ENCODE data around the gene GNAI2.
"Not testable (repeated sequence)": the region's sequence is repeated elsewhere in the genome, so short reads cannot be mapped to it uniquely, and the experiment has no call there.

GNAI2 gene

GRCh38 chr3:50243543-50243895 is 7.5 kb downstream of the GNAI2 start:
- no peak for DNase-seq (ENCODE audit: low read depth in 3 of 3, low spot score in 1 of 3)

DNA sequence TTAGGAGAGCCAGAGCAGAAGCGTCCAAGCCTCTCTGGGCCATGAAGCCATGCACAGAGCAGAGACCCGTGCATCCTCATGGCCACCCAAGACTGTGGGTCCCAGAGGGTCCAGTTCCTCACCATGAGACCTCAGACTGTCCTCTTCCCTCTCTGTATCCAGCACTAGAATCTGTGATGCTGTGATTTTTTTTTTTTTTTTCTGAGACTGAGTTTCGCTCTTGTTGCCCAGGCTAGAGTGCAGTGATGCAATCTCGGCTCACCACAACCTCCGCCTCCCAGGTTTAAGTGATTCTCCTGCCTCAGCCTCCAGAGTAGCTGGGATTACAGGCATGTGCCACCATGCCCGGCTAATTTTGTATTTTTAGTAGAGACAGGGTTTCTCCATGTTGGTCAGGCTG is 8.8 kb downstream of the GNAI2 start:
- not testable (repeated sequence) for DNase-seq (ENCODE audit: low read depth in 3 of 3, low spot score in 1 of 3)

DNA sequence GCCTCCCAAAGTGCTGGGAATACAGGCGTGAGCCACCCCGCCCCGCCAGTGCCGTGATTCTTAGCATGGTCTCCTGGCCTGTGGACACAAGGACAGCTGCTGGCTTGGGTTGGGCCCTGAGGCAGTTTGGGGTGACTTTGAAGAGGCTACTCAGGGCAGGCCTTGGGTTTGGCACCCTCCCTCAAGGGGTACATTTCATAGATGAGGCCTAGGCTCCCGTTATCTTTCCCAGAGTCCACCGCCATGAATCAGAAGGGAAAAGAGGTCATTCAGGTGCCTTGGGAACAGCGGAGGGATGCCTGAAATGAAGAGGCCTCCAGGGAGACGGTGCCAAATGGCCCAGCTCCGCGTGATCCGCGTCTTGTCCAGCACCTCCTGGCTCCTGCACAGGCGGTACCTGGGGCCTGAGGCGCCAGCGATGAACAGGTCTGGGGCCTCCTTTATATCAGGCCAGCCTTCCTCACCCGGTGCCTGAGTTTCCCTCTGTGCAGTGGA is 9.3 kb downstream of the GNAI2 start:
- no peak for DNase-seq (ENCODE audit: low read depth in 3 of 3, low spot score in 1 of 3)

- peak; percentile 83 to 98 (median 88) for DNase-seq (ENCODE audit: low read depth in 3 of 3, low spot score in 1 of 3)
Measured at GRCh38 chr3:50245831-50246516, 10.0 kb downstream of the GNAI2 start.

DNA sequence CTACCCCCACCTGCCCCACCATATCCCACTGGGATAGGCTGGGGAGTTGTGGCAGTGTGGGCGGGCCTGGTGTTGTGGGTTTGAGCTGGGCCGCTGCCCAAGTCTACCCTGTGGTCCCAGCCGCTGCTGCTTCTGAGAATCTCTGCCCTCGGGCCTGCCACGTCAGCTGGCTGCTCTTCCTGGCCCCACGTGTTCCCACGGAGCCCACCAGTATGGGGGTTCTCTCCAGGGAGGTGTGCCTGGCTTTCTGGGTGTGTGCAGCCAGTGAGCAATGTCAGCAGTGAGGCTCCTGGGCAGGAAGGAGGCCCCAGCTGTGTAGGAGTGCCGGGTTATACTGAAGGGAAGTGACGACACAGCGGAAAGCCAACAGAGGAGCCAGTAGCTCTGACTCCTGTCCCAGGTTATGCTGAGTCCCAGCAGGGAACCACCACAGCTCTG is 10.5 kb downstream of the GNAI2 start:
- DNase-seq (ENCODE audit: low read depth in 3 of 3, low spot score in 1 of 3) = peak; percentile 51 to 58 (median 54)

DNA sequence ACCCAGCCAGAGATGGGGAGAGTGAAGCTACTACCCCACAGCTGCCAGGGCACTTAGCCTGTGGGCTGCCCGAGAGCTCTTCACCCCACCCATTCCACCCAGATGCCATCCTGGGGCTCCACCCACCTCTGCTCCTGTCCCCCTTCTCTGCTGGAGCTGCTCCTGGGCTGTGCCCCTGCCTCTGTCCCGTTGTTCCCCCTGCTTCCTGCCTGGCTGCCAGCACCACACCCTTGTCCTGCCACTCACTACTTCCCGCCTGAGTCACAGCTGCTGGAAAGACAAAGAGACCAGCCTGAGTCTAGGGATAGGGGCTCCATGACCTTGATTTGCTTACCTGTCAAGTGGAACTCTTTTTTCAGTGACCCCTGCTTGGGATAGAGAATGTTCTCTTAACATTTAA is 12.4 kb downstream of the GNAI2 start:
- no peak for DNase-seq (ENCODE audit: low read depth in 3 of 3, low spot score in 1 of 3)

DNA sequence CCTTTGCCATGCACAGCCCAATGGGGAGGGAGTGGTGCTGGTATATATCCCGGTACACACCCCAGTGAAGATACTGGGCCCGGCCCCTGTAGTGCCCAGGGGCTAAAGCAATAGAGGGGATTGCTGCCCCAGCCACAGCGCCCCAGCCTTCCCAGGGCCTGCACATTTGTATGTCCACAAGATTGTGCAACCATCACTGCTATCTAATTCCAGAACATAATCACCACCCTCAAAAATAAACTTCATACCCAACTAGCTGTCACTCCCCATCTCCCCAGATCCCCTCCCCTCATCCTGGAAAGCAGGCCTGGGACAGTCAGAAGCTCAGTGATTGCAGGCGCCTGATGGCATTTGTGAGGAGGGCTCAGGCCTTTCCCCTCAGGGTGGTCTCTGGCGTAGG is 13.5 kb downstream of the GNAI2 start:
- no peak for DNase-seq (ENCODE audit: low read depth in 3 of 3, low spot score in 1 of 3)

- no peak for DNase-seq (ENCODE audit: low read depth in 3 of 3, low spot score in 1 of 3)
Measured at GRCh38 chr3:50250514-50250913, 14.5 kb downstream of the GNAI2 start.

- DNase-seq (ENCODE audit: low read depth in 3 of 3, low spot score in 1 of 3) = no peak
Measured at GRCh38 chr3:50251220-50251619, 15.2 kb downstream of the GNAI2 start.

DNA sequence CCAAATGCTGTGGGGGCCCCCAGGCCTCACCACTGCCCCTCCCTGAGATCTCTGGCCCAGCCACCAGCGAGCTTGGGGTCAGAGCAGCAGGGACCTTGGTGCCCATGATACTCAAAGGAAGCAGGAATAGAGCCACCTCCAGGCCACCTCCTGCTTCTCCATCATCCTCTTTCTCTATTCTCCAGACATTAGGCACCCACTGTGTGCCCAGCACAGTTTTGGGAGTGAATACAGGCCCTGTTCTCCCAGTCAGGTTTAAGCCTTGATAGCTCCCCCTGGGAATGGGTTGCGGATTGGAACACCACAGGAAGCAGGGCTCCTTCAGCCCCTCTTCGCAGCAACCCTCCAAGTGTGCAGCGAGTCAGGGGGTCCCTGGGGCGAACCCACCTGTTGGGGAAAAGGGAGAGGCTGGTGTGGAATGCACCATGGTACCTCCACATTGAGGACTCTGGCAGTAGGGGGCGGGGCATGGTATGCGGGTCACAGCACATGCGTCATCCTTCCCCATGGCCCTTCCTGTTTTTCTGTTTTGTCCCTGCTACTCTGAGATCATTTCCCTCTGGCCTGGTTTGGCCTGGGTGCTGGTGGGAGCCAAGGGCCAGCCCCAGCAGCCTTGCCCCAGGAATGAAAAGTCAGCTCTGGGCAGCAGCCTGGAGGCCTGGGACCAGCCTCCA is 18.7 kb downstream of the GNAI2 start:
- no peak for DNase-seq (ENCODE audit: low read depth in 3 of 3, low spot score in 1 of 3)

GRCh38 chr3:50255251-50255615 is 19.2 kb downstream of the GNAI2 start:
- no peak for DNase-seq (ENCODE audit: low read depth in 3 of 3, low spot score in 1 of 3)

DNA sequence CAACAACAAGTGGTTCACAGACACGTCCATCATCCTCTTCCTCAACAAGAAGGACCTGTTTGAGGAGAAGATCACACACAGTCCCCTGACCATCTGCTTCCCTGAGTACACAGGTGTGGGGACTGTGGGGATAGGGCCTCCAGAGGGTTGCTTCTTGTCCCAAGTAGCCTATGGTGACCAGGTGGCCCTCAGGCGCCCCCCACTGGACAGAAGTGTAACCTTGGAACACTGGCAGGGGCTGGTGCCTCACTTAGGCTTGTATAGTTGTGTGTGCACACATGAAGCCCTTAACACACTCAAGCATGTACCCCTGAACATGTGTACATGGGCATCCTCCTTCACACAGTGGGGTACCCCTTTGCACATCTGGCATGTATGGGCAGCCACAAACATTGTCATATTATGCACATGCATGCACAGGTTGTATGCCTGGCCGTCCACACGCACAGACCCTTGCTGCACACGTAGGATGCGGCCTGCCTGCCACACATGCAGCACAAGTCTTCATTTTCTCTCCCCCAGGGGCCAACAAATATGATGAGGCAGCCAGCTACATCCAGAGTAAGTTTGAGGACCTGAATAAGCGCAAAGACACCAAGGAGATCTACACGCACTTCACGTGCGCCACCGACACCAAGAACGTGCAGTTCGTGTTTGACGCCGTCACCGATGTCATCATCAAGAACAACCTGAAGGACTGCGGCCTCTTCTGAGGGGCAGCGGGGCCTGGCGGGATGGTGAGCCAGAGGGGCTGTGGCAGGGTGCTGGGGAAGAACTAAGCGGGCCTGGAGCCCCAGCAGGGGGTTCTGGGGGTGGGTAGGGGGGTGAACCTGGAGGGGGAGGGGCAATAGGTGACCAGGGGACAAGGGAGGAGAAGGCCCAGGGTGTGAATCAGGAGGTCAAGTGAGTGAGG is 21.2 kb downstream of the GNAI2 start:
- DNase-seq (ENCODE audit: low read depth in 3 of 3, low spot score in 1 of 3) = no peak

DNA sequence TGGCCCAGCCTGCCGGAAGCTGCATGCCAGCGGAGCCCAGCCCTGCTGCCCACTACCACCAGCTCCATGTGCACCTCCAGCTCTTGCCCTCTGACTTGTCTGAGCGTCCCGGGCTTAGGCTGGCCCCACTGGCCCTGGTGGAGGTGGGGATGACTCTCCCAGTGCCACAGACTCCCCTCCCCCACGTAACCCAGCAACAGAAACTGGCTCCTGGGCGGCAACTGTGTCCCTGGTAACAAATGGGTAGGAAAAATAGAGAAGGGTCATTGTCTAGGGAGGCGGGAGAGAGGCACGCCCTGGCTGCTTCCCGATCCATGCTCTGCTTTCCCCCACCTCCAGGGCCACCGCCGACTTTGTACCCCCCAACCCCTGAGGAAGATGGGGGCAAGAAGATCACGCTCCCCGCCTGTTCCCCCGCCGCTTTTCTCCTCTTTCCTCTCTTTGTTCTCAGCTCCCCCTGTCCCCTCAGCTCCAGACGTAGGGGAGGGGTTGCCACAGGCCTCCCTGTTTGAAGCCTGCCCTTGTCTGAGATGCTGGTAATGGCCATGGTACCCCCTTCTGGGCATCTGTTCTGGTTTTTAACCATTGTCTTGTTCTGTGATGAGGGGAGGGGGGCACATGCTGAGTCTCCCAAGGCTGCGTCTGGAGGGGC is 22.2 kb downstream of the GNAI2 start:
- no peak for DNase-seq (ENCODE audit: low read depth in 3 of 3, low spot score in 1 of 3)

DNA sequence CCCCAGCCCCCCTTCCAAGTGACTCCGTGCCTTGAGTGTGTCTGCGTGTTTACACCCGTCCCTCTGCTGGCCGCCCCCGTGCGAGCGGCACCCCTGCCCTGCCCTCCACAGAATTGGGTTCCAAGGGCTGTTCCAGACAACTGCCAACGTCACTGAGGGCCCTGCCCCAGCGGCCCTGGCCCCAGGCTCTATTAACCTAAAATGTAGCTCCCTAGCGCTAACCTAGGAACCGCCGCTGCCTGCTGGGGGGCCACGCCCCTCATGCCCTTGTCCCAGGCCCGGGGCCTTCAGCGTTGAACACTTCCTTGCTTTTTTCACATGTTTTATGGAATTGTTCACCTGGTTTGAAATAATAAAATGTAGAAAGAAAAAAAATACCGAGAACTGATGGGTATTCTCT is 23.0 kb downstream of the GNAI2 start:
- DNase-seq (ENCODE audit: low read depth in 3 of 3, low spot score in 1 of 3) = no peak

DNA sequence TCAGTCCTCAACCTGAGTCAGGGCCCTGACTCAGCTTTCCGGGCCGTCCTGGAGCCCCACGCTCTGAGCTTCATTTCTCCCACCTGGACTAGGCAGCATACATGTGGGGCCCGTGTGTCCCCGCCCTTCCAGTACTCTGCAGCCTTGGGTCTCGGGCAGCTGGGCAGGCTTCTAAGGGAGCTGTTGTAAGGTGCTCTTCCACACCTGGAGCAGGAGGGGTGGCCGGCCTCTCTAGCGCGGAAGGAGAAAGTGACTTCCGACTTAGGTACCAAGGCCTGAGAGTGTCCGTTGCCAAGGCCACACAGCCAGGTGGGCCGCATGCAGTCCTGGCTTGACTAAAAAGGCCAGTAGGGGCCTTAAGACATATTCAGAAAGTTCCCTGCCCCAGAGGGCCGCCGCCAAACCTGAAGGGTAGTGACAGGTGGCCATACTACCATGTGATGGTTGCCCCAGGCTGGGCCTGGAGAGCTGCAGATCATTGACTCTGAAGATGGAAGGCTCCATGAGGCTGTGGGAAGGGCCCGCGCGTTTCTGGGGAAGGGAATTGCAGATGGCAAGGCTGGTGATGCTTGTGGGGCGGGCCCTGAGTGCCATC is 23.5 kb downstream of the GNAI2 start:
- no peak for DNase-seq (ENCODE audit: low read depth in 3 of 3, low spot score in 1 of 3)

- DNase-seq (ENCODE audit: low read depth in 3 of 3, low spot score in 1 of 3) = peak; percentile 40 to 80 (median 61)
Measured at GRCh38 chr3:50260027-50260941, 24.3 kb downstream of the GNAI2 start.

DNA sequence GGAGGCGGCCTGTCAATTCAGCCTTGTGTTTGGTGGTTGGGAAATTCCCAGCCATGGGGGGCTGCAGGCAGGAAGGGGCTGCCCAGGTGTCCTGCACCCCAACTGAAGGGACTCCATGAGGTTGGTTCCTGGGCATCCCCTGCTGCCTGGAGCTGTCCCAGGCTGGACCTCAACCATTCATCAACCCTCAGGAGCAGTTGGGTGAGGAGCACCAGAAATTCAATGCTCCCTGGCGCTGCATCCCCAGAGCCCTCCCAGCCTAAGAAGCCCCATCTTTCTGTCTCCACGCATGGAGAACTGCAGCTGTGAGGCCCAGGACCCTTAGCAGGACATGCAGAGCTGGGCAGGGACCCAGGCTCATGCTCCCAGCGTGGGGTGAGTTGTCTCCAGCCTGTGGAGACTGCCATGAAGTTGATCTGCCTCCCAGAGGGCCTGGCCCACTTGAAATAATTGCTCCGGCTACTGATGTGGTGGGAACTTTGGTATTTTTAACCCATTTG is 25.0 kb downstream of the GNAI2 start:
- DNase-seq (ENCODE audit: low read depth in 3 of 3, low spot score in 1 of 3) = no peak

DNA sequence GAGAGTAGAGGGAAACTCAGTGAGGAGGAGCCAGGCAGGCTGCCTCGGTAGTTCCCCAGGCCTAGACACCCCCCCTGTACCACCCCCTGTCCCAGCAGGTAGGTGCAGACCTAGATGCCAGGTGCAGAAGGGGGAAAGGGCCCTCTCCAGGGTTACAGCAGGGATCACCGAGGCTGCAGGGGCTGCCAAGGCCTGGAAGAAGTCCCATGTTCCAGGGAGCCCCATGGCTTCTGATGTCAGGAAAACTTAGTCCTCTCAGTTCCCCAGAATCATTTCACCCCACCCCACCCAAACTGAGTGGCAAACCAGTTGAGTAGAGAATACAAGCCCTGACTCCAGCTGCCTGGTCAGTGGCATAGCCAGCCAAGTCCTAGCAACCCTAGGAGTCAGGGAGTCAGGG is 25.5 kb downstream of the GNAI2 start:
- DNase-seq (ENCODE audit: low read depth in 3 of 3, low spot score in 1 of 3) = no peak

- not testable (repeated sequence) for DNase-seq (ENCODE audit: low read depth in 3 of 3, low spot score in 1 of 3)
Measured at GRCh38 chr3:50262200-50262599, 26.2 kb downstream of the GNAI2 start.

- DNase-seq (ENCODE audit: low read depth in 3 of 3, low spot score in 1 of 3) = no peak
Measured at GRCh38 chr3:50262778-50263177, 26.8 kb downstream of the GNAI2 start.
